ENCODE results near the gene KLRD1.
A peak's percentile ranks its signal among the peaks of the same experiment; 100 is the strongest.
"Not testable (repeated sequence)": the region's sequence is repeated elsewhere in the genome, so short reads cannot be mapped to it uniquely, and the experiment has no call there.

The KLRD1 gene

GRCh38 chr12:10307630-10308029 is at the start of gene KLRD1:
TSS of gene KLRD1 (plus strand) at chr12:10307870. CDS start at chr12:10308078, 208 bp downstream.
- FAIRE-seq, result no peak

- FAIRE-seq, result no peak
These were observed 46.7 kb upstream of the KLRD1 start for GRCh38 chr12:10260927-10261326.

- FAIRE-seq, result no peak
These were observed 39.6 kb upstream of the KLRD1 start for GRCh38 chr12:10268037-10268436.

- FAIRE-seq, result peak; percentile 53
These were observed 35.2 kb upstream of the KLRD1 start for GRCh38 chr12:10272467-10272866.

- peak; percentile 68 for FAIRE-seq
These were observed 30.9 kb upstream of the KLRD1 start for GRCh38 chr12:10276774-10277173.

GRCh38 chr12:10278104-10278503 is 29.6 kb upstream of the KLRD1 start:
- no peak for FAIRE-seq

GRCh38 chr12:10279937-10280336 is 27.7 kb upstream of the KLRD1 start:
- FAIRE-seq, result no peak

- FAIRE-seq, result no peak
These were observed 24.6 kb upstream of the KLRD1 start for GRCh38 chr12:10283027-10283426.

GRCh38 chr12:10285919-10286318 is 21.8 kb upstream of the KLRD1 start:
- no peak for FAIRE-seq

- FAIRE-seq, result no peak
These were observed 18.5 kb upstream of the KLRD1 start for GRCh38 chr12:10289005-10289754.

- no peak for FAIRE-seq
These were observed 16.6 kb upstream of the KLRD1 start for GRCh38 chr12:10291030-10291429.

GRCh38 chr12:10293151-10293550 is 14.5 kb upstream of the KLRD1 start:
- FAIRE-seq, result no peak

GRCh38 chr12:10293570-10294227 is 14.0 kb upstream of the KLRD1 start:
- no peak for FAIRE-seq

- FAIRE-seq, result no peak
These were observed 6.6 kb upstream of the KLRD1 start for GRCh38 chr12:10301103-10301502.

GRCh38 chr12:10304161-10304574 is 3.5 kb upstream of the KLRD1 start:
- no peak for FAIRE-seq

GRCh38 chr12:10305411-10305810 is 2.3 kb upstream of the KLRD1 start:
- FAIRE-seq, result no peak

GRCh38 chr12:10310926-10311720 is 3.5 kb downstream of the KLRD1 start:
- FAIRE-seq, result no peak

GRCh38 chr12:10319388-10319787 is 11.7 kb downstream of the KLRD1 start:
- no peak for FAIRE-seq

- no peak for FAIRE-seq
These were observed 13.0 kb downstream of the KLRD1 start for GRCh38 chr12:10320643-10321042.

- FAIRE-seq, result not testable (repeated sequence)
These were observed 21.0 kb downstream of the KLRD1 start for GRCh38 chr12:10328691-10329090.

- FAIRE-seq, result peak; percentile 97
These were observed 24.1 kb downstream of the KLRD1 start for GRCh38 chr12:10331642-10332239.

GRCh38 chr12:10336196-10336595 is 28.5 kb downstream of the KLRD1 start:
- FAIRE-seq, result not testable (repeated sequence)

- FAIRE-seq, result not testable (repeated sequence)
These were observed 30.8 kb downstream of the KLRD1 start for GRCh38 chr12:10338470-10338869.
